GM19035 (cell line): ENCODE data around the gene SLC29A1.
A peak's percentile ranks its signal among the peaks of the same experiment; 100 is the strongest.

ENCODE experiments used
- ATAC-seq: cut with Tn5 transposase; IDR thresholded peaks from one replicate; pipeline ENCODE4 v1.9.1; 2021; ENCODE audit not compliant: unreplicated experiment

The SLC29A1 gene

DNA sequence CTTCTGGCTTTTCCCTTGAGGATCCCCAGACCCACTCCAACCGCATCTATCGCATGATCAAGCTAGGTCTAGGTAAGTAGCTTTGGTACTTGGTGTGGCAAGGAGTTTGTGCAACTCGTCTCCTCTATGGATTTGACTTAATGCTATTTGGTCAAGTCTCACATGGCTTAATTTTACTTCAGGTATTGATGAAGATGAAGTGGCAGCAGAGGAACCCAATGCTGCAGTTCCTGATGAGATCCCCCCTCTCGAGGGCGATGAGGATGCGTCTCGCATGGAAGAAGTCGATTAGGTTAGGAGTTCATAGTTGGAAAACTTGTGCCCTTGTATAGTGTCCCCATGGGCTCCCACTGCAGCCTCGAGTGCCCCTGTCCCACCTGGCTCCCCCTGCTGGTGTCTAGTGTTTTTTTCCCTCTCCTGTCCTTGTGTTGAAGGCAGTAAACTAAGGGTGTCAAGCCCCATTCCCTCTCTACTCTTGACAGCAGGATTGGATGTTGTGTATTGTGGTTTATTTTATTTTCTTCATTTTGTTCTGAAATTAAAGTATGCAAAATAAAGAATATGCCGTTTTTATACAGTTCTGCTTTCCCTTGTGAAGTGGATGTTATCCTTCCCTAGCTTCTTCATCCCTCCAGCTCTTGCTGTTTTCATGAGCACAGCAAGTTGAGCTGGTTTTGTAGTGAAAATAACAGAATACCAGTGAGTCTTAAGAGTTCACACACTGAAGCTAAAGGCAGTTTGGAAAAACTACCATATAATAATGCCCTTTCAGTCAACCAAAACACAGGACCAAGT lies 30.1 kb downstream of the SLC29A1 start:
- ATAC-seq: no peak

DNA sequence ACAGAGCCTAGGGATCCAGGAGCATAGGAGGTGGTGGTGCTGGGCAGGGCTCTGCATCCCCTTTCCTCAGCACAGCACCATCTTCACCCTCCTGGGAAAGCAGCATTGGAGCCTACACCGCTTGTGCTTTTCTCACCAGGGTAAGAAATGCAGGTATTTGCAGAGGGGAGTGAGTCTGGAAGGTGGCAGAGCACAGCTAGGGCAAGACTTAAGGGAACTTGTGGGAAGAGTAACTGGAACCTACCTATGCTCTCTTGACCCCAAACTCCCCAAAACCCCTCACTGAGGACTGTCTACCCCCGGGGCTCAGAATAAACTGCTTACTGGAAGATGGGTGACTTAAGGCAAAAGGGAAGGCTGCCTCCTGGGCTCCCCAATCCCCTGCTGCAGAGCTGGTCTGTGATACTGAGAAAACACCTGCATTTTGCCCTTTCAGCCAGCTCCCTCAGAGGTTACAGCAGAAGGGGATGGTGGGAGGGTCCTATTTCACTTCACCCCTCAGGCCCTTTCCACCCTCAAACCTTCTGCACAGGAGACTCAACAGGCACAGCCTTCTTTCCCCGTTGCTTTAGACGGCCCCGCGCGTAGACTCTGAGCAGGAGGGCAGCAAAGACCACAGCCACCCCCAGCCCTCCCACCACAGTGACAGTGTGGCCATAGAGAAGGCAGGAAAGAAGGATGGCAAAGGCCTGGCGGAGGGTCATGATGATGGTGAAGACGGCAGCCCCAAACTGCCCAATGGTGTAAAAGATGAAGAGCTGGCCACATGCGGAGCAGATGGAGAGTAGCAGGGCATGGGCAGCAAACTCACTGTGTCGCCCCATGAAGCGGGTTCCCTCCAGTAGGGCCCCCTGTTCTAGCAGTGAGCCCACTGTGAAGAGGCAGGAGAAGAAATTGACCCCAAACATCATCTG lies 31.1 kb downstream of the SLC29A1 start:
- no peak for ATAC-seq

DNA sequence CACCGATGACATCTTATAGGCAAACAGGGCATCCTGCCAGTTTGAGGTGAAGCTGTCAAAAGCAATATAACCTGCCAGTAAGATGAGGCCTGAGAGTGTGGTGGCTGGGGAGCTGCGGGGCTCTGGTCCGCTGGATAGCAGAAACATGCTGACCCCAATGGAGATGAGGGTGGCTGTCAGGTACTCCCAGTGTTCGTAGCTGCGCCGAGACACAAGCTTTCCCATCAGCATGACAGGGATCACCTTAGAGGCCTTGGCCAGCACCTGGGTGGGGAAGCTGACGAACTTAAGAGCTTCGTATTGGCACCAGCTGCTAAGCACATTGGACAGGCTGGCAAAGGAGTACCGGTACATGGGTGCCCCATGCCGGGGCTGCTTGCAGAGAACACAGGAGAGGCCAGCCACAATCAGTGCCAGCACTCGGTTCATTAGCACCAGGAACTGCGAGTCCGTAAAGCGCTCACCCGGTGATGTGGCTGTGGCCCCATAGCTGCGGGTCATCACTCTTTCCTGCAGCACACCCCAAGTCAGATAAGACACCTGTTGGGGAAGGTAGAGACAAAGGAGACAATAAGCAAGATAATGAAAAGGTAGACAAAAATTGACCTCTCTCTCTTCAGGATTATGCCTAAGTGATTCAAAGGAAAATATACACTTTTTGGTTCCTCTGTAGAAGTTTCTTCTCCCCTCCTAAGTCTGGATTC lies 31.9 kb downstream of the SLC29A1 start:
- no peak for ATAC-seq

DNA sequence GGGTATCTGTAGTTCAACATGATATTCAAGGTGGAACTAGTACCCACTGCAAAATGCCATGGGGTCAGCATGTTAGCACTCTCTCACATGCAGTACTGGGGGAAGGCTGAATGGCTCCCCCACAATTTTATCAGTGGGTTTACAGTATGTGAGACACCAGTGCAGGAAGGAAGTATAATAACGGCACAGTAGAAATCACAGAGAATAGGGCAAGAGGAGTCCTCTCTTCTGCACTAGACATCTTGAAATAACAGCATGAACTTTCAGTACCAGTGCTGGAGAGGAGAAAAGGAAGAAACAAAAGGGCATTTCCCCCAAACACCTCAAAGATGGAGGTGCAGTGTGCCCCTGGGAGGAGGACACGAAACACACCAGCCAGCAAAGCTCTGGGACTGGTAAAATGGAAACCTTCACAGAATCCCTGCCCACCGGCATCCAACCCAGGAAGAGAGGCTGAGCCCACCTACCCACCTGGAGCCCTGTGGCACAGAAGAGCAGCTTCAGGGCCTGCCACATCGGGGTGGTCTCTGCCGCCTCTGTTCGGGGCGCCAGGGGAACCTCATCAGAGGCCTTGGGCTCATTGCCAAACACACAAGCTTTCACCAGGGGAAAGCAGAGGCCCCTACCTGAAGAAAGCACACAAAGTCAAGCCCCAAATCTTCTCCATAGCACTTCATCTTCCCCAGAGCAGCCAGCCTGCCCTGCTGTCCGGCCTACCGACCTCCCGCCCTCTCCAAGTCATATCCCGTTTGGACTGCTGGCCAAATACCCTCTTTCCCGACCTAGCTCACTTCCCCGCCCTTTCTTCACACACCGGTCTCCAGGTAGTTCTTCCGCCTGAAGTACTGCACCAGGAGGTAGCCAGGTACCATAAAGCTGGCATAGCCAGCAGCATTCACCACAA lies 32.7 kb downstream of the SLC29A1 start:
- ATAC-seq: no peak

DNA sequence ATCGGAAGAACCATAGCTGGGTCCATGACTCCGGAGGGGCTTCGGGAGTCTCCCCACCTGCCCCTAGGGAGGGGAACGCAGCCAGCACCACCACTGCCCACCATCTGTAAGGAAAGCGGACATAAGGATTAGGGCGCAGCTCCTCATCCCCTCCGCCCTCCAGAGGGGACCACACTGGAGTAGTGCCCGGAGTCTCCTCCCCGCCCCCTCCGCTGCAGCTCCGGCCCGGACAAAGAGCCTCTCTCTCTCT lies 33.3 kb downstream of the SLC29A1 start:
- no peak for ATAC-seq

DNA sequence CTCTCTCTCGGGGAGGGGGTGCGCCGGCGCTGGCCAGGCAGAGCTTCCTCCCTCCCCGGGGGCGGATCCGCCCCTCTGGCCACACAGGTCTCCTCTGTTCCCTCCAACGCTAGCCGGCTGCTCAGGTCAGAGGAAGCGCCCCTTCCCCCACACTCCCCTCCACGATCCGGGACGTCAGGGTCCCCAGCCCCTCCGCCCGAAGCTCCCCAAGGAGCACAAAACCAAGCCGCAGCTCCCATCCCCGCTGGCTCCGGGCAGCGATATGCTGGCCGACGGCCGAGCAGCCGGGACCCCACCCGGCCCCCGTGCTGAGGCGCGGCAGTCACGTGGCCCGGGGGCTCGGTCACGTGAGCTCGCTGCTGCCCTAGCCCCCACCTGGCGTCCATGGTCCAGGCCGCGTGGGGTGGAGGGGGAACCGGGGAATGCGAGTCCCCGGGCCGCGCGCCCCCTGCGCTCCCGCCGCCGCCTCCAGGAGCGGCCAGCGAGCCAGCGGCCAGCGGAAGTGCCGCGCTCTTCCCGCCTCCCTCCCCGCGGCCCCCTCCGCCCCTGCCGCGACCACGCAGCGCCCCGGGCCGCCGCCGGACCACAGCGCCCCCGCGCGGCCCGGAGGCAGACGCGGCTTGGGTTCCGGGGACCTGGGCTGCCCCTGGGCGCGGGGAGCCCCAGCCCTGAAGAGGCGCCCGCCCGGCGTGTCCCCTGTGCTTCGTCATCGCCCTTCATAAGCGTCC lies 33.8 kb downstream of the SLC29A1 start, which contains the start of gene SLC35B2:
TSS of gene SLC35B2 (minus strand) at position 504 of the 728 bp plus-strand sequence. CDS start at position 386, 118 bp downstream.
- peak; percentile 47 for ATAC-seq

DNA sequence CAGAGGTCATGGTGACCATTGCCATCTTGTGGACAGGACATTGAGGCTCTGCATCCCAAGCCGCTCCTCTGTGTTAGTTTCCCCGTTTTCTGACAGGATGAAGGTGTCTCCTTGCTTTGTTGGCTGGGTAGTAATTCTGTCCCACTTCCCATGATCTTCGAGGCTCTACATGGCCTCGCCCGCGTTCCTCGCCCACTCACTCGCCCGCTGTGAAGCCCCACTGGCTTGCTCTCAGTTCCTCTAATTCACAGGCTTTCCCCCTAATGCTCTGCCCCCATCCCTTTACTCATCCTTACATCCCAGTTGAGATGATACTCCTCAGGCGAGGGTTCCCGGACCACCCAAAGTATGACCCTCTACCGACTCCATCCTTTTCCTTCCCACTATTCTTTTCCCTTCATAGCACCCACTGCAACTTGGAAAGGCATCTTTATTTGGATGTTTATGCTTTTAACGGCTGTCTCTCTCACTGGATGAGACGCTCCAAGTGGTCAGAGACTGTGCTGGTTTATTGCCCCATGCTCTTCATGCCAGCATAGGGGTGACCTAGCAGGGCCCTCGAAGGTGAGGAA lies 34.4 kb downstream of the SLC29A1 start:
- no peak for ATAC-seq

DNA sequence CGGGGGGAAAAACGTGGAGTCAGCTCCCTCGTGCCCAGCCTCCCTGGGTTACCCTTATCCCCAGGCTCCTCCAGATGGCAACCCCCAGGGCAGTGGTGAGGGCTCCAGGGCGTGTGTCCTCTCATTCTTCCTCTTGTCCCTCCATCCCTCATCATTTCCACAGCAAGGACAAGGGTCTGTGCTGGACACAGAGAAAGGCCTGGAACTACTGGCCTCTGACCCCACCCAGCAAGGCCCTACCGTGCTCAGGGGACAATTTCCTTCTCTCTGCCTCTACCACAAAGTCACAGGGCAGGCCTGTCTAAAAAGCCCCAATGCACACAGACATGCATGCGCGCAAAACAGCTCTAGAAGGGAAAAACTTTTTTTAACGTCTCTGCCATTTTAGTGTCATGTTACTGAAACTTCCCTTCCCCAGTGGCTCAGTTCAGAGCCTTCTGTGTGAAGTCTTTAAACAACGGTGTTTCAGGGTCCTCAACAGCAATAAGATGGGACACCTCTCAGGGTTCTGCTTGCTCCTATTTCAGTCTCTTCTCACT lies 35.0 kb downstream of the SLC29A1 start:
- no peak for ATAC-seq

DNA sequence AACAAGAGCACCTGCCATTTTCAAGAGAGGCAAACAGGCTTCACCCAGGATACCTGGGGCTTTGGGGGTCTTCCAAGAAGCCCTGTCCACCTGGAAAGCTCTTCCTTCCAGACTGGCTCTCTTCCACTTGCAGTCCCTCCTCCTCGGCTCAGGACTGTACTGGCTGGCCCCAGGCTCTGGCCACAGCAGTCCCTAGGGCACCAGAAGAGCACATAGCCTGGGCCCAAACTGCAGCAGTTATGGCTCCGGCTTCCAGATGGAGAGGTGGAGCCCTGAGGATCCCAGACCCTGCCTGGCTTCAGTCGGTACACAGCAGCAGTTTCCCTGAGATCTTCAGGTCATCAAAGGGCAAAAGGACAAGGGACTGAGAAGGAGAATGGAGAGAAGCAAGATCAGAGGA lies 35.5 kb downstream of the SLC29A1 start:
- ATAC-seq: no peak

DNA sequence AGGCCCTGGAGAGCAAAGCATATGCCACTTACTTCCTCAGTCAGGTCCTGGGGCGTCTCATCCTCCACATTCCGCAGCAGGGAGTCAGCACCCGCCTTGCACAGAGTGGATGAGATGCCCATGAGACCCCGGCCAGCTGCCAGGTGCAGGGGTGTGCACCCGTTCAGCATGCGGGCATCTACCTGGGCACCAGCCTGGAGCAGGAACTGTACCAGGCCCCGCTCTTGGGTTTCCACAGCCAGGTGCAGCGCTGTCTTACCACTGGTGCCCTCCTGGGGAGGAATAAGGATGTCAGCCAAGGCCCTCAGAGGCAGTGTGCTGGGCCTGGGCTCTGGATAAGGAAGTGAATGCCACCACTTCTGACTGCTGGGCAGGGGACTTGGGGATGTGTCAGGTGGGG lies 36.6 kb downstream of the SLC29A1 start:
- no peak for ATAC-seq

DNA sequence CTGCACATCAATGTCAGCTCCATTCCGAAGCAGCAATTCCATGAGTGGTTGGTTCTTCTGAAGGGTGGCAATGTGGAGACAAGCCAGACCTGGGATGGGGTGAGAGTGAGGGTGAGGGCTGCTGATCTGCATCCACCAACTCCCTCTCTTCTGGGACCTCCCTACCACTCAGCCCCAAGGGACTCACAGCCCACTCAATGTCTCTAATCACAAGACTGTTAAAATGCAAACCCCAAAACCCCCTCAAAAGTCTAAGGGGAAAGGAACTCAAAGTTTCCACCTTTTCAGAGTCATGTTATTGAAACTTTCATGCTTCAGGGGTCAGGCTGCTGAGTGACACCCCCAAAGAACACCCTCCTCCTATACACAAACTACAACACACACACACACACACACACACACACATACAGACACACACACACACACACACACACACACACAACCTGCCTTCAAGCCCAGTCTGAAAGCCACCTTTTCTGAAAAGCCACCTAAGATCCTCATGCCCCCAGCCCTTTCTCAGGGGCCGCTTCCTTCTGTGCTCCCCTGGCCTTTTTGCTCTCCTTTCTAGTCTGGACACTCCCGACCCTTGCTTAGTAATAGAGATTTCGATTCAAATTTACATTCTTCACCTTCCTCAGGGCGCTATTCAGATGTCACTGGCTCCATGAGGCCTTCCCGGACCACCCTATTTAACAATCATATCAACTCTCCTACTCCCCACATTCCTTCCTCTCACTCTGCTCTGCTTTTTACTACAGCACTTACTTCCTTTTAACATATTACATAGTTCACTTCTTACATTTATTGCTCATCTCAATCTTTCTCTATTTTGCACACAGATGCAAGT lies 37.3 kb downstream of the SLC29A1 start:
- ATAC-seq: no peak

DNA sequence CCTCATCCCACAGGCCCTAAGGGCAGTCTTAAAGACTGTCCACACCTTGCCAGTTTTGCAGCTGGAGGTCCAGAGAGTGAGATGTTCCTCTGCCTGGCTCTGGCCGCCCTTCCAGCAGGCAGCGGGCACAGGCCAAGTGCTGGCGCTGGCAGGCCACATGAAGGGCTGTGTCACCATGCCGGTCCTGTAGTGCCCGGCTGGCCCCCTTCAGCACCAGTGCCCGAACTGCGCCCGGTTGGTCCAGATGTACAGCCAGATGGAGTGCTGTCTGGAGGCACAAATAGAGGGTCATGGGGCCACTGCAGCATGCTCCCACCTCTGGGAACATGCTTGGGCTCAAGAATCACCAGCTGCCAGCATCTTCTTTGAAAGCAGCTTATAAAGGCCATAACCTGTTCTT lies 38.2 kb downstream of the SLC29A1 start:
- no peak for ATAC-seq

DNA sequence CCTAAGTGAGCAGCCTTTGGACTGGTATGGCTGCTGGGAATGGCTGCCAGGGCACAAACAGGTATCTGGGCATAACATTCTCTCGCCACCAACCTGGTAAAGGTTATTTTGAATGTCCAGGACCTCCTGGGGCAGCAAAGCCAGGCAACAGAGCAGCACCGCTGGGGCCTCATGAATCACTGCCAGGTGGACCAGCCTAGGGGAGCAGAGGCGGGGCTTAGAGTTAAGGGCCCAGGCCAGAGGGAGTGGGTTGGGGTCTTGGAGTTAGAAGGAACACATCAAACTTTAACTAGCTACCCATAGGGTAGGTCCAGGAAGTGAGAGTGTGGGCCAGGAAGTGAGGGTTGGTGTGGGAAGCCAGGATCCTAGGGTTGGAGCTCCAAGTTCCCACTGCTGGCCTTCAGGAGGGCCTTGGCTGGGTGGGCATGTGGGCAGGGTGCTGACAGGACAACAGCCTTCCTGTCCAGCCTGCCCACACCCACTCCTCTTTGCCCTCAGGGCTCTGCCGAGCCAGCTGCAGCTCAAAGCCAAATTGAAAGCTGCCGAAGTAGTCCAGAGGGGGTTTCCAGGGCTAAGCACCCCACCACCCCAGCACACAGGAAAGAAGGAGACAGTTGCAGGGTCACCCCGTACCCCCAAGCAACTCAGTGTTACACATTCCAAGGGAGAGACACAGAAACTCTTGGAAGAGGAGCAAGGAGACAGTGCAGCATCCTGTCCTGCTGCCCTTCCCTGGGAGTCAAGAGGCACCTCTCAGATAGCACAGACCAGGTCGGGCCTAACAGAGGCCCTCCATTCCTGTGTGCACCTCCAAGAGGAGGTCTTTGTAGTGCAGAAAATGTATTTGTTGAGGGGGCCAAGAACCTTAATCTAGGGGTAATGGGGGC lies 39.3 kb downstream of the SLC29A1 start:
- ATAC-seq: no peak

DNA sequence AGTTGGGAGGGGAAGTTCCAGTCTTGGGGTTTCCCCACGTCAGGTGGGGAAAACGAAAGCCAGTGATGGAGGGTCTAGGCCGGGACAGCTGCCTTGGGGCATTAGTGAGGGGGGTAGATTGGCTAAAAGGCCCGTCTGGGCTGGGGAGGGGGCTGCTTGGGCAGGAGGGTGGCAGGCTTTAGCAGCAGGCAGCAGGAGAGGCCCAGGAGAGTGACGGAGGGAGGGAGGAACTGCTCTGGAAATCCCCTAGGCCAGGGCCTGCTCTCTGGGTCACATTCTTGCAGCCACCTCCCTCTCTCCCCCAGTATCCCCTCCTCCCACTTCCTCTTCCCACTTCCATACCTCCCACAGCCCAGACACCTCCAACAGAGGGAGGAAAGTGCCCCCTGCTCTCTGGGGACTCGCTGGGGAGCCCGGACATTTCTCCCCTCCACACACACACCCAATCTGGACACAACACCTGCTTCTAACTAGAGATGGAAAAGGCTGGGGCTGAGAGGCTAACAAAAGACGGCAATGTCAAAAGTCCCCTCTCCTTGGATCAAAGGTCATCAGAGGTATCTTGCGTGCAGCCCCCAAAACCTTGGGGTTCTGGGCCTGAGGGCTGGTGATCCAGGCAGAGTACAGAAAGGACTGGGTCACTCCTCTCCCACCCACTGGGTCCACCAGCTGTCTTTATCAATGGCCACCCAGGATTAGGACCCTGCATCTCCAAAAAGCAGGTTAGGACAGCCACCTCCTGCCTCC lies 40.1 kb downstream of the SLC29A1 start:
- no peak for ATAC-seq

DNA sequence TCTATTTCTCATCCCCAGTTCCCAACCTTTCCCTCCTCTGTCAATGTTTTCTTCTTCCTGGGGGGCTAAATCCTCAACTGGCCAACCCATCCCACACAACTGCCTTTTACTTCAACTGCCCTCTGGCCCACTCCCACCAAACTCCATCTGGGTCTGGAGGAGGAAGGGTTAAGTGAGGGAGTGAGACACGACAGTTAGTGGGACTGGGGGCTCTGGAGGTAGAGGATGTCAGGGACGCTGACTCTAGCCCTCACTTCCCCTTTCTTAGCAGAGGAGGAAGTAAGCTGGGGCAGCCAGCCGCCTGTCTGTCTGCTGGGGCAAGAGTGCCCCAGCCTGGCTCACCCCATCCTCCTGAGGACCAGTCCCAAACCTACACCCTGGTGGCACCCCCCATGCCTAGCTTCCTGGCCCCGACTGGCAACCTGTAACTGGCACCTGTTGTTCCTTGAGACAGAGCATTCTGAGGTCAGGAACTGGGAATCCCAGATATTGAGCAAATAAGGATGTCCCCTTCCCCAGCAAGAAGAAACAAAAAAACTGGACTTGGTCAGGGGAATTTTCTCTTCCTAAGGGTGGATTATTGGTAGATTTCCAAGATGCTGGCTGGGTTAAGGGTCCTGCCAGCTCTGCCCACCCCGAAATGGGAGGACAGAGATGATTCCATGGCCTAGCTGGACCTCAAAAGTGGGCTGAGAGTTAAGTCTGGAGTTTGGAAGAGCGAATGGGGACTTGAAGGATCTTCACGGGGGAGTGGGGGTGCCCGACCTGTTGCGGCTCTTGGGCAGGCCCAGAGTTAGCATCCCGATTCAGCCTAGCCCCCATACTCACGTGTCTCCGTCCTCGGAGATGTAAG lies 41.0 kb downstream of the SLC29A1 start:
- ATAC-seq: peak; percentile 33
